Tibial artery (tissue), 4 donors: ENCODE measurements around the gene CACNB1.
A peak's percentile ranks its signal among the peaks of the same experiment; 100 is the strongest.

Experiments used
- DNase-seq, 2 donors: peaks; one replicate each; pipeline ENCODE4 v3.0.0-alpha.2; 2019
- H3K27ac ChIP-seq, 2 donors: fragments of 200-600 bp; sonication (generic) in 1 of 2; 1 replicate in 1 of 2; 2 replicates in 1 of 2; pipeline ENCODE4 v1.5.1; 2018 to 2019; ENCODE audit warnings: mild to moderate bottlenecking in 1 of 2
- H3K27me3 ChIP-seq, 2 donors: fragments of 200-600 bp; sonication (generic) in 1 of 2; one replicate each; pipeline versions ENCODE4 v1.5.1 to v1.6.0; 2016 to 2019
- H3K36me3 ChIP-seq, 3 donors: fragments of 200-600 bp; sonication (generic) in 2 of 3; one replicate each; pipeline ENCODE4 v1.5.1; 2016 to 2019; ENCODE audit warnings: mild to moderate bottlenecking in 2 of 3
- H3K4me1 ChIP-seq, 4 donors: fragments of 200-600 bp; sonication (generic) in 2 of 4; 1 replicate in 3 of 4; 2 replicates in 1 of 4; pipeline ENCODE4 v1.5.1; 2016 to 2019
- H3K4me3 ChIP-seq, 2 donors: fragments of 200-600 bp; sonication (generic) in 1 of 2; 1 replicate in 1 of 2; 2 replicates in 1 of 2; pipeline ENCODE4 v1.5.1; 2018 to 2019; ENCODE audit warnings: mild to moderate bottlenecking in 2 of 2
- H3K9me3 ChIP-seq, 3 donors: fragments of 200-600 bp; sonication (generic) in 1 of 3; one replicate each; pipeline ENCODE4 v1.5.1; 2016 to 2019
- intact Hi-C: fragments of 100-400 bp; cut with DNase I; formaldehyde crosslinking; loops from one replicate; pipeline ENCODE4 v1.15.0; 2023; ENCODE audit warnings: low total_unique reads
- TF ChIP-seq, protein P1 (sequence below), 2 experiments: fragments of 200-600 bp in 1 of 2; fragments of 450-650 bp in 1 of 2; IDR thresholded peaks; one replicate each; pipeline ENCODE4 v1.5.1; 2017 to 2019; ENCODE audit warnings: antibody characterized with exemption in 2 of 2, mild to moderate bottlenecking in 1 of 2, moderate library complexity in 1 of 2

The CACNB1 gene

DNA sequence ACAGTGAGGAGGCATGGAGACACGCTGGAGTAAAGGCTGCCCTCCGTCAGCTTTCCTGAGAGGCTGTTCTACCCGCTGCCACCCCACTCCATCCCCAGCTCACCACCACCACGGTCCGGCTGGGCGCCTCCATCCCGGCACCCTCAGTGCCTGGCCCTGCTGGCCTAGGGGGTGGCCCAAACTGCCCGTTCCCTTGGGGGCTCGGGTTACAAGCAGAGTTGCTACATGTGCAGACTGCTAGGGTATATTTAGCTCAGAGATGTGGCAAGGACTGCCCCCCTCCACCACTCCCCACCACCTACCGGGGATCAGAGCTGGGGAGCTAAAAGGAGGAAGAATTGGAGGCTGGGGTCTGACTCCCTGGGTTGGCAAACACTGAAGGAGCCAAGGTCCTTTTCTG lies 4.1 kb downstream of the CACNB1 start:
- peaks cover 0 to 45% (median 39%) of the 10 kb centered on the region in 4 donors for H3K4me1 ChIP-seq
- TF ChIP-seq, protein P1, sequence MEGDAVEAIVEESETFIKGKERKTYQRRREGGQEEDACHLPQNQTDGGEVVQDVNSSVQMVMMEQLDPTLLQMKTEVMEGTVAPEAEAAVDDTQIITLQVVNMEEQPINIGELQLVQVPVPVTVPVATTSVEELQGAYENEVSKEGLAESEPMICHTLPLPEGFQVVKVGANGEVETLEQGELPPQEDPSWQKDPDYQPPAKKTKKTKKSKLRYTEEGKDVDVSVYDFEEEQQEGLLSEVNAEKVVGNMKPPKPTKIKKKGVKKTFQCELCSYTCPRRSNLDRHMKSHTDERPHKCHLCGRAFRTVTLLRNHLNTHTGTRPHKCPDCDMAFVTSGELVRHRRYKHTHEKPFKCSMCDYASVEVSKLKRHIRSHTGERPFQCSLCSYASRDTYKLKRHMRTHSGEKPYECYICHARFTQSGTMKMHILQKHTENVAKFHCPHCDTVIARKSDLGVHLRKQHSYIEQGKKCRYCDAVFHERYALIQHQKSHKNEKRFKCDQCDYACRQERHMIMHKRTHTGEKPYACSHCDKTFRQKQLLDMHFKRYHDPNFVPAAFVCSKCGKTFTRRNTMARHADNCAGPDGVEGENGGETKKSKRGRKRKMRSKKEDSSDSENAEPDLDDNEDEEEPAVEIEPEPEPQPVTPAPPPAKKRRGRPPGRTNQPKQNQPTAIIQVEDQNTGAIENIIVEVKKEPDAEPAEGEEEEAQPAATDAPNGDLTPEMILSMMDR (IDR thresholded peaks at IDR 0.05): no peak
- H3K36me3 ChIP-seq: peaks cover 47 to 66% (median 48%) of the 10 kb centered on the region in 3 donors
- intact Hi-C loops: no loop called here
- no peak for DNase-seq
- H3K27ac ChIP-seq: peak overlapping the region; percentile 98 to 100
- H3K4me3 ChIP-seq: no peak overlapping the region
- no peaks in the 10 kb centered on the region for H3K9me3 ChIP-seq
- H3K27me3 ChIP-seq: no peaks in the 10 kb centered on the region

DNA sequence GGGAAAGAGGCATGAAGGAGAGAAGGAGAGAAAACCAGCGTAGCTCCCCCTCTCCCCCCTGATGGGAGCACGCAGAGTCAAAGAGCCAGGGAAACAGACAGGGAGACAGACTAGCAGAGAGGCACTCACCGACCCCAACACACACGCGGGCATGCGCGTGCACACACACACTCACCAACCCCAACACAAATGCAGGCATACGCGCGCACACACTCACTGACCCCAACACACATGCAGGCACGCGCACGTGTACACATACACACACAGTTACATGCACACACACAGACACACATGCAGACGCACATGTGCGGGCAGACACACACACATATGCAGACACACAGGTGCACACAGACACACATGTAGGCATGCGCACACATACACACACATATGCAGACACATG lies 4.6 kb downstream of the CACNB1 start:
- no peak for DNase-seq
- H3K27ac ChIP-seq: peak overlapping the region in 1 of 2 donors; percentile 100
- TF ChIP-seq, protein P1 (IDR thresholded peaks at IDR 0.05): no peak

DNA sequence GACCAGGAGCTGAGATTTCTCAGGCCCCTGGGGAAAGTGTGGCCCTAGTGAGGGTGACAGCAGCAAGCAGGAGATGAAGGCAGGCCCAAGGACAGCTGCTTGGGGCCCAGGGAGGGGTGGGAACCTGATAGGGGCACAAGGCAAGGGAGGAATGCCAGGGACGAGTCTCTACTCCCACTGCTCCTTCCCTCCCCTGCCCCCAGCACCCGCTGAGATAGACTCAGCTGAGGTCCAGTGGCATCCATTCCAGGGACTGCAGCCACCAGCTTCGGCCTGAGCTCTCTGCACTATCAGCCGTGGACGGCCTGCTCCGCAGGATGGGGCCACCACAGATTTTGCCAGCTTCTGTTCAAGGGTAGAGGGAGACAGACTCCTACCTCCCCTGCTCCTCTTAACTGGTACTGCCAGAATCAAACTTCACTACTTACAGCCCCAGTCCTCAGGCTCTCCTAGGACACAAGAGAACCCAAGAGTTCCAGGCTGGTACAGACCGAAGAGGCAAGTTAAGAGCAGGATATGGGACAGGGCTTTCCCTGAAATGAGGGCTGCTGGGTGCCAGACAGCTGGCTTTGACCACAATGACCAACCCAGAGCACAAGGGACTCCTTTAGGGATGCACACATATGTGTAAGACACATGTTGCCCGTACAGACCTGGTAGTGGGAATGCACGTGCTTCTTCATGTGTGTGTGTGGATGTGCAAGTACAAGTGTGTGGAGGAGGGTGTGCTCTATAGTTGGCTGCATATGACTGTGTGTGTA lies 5.5 kb downstream of the CACNB1 start:
- peaks cover 62 to 80% (median 62%) of the 10 kb centered on the region in 3 donors for H3K36me3 ChIP-seq

More for the DNA sequence above, 4.6 kb downstream of the CACNB1 start:
- Histone ChIP-seq H3K36me3 (peaks cover 52 to 70% (median 52%) of the 10 kb centered on the region in 3 donors), H3K4me1 (peaks cover 0 to 41% (median 35%) of the 10 kb centered on the region in 4 donors), H3K4me3 (no peak overlapping the region), H3K9me3 (no peaks in the 10 kb centered on the region), H3K27me3 (no peaks in the 10 kb centered on the region)
- intact Hi-C loops: no loop called here

DNA sequence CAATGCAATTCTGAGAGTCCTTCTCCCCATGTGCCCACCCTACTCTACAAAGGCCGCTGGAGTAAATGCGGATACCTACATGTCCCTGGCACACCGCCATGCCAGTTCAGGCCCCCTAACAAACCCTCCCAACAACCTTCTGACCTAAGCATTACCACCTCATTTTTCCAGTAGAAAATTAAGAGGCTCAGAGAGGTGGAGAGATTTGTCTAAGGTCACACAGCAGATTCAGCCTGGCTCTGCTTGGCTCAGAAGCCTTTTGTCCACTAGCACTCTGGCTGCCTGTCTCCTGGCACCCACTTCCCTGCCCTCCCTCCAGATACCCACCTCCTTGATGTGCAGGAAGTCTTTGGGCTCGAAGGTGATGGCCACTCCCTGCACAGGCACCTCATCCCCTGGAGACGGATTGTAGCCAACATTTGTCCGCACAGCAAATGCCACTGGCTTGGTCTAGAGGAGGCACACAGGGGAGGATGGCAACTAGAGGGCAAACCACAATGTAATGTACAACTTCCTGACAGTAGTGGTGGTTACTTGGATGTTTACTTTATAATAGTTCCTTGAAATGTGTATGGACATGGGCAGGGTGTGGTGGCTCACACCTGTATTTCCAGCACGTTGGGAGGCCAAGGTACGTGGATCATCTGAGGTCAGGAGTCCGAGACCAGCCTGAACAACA lies 10.2 kb downstream of the CACNB1 start:
- no peak for DNase-seq
- Histone ChIP-seq H3K9me3 (no peaks in the 10 kb centered on the region), H3K4me3 (no peak overlapping the region), H3K27ac (no peak overlapping the region), H3K36me3 (peaks cover 93 to 100% (median 93%) of the 10 kb centered on the region in 3 donors), H3K4me1 (no peaks in the 10 kb centered on the region), H3K27me3 (no peaks in the 10 kb centered on the region)
- TF ChIP-seq, protein P1 (IDR thresholded peaks at IDR 0.05): no peak
- intact Hi-C loops: no loop called here

More for the DNA sequence above, 5.5 kb downstream of the CACNB1 start:
- TF ChIP-seq, protein P1 (IDR thresholded peaks at IDR 0.05): no peak
- intact Hi-C loops: no loop called here
- H3K4me3 ChIP-seq: no peak overlapping the region
- no peak overlapping the region for H3K27ac ChIP-seq
- peaks cover 0 to 38% (median 35%) of the 10 kb centered on the region in 4 donors for H3K4me1 ChIP-seq
- no peak for DNase-seq
- no peaks in the 10 kb centered on the region for H3K27me3 ChIP-seq
- H3K9me3 ChIP-seq: no peaks in the 10 kb centered on the region

DNA sequence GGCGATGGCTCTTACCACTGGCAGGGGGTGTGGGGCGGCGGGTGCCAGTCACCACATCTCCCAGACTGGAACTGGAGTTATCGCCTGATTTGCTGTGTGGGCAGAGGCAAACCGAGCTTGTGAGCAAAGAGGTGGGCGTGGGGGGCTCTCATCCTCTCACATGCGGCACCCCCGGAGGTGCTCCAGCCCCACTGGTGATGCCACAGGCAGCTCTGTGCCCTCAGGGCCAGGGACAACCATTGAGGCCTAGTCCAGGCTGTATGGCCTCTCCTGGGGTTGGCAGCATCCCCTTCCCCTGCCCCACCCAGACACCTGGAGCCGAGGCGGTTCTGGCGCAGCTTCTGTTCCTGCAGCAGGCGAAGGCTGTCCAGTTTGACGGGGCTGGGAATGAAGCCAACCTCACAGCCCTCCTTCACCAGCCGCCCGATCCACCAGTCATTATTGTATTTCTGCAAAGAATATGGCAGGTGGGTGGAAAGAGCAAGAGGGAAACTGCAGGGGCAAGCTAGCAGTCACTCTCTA lies 10.9 kb downstream of the CACNB1 start:
- no peak for DNase-seq
- intact Hi-C loops: no loop called here
- Histone ChIP-seq H3K27ac (no peak overlapping the region), H3K9me3 (no peaks in the 10 kb centered on the region), H3K4me3 (no peak overlapping the region), H3K27me3 (no peaks in the 10 kb centered on the region), H3K36me3 (peaks cover 93 to 100% (median 93%) of the 10 kb centered on the region in 3 donors), H3K4me1 (no peaks in the 10 kb centered on the region)
- TF ChIP-seq, protein P1 (IDR thresholded peaks at IDR 0.05): no peak
